ENCODE results near the gene TTC16.

GRCh38 chr9:127741831-127742434, 26.1 kb downstream of the TTC16 start:
- TF ChIP-seq POLR2A (IDR thresholded peaks at IDR 0.05; ENCODE audit: low read depth, low read length) (no peak), POLR2AphosphoS5 (IDR thresholded peaks at IDR 0.05; ENCODE audit: low read depth, low read length) (no peak), TAF1 (IDR thresholded peaks at IDR 0.05; ENCODE audit: borderline replicate concordance, low read depth, low read length) (no peak)

All from GM12892 (cell line).